Measurements from ENCODE around the gene CTLA4.

GRCh38 chr2:203918839-203919238 is 51.3 kb downstream of the CTLA4 start:
- no peak for TF ChIP-seq RAD21 (IDR thresholded peaks at IDR 0.05; ENCODE audit: low read length)
- no peak for TF ChIP-seq CTCF (conservative IDR thresholded peaks at IDR 0.05; ENCODE audit: low read depth, low read length)
- TF ChIP-seq POLR2A (IDR thresholded peaks at IDR 0.05; ENCODE audit: low read depth, low read length), result no peak
- no peak for TF ChIP-seq MAZ (IDR thresholded peaks at IDR 0.05; ENCODE audit: borderline replicate concordance, low read depth, low read length)
- no peak for TF ChIP-seq MXI1 (IDR thresholded peaks at IDR 0.05; ENCODE audit: borderline replicate concordance, low read depth, low read length)
- no peak for TF ChIP-seq NFE2L2 (IDR thresholded peaks at IDR 0.05; ENCODE audit: low read depth, low read length)
- TF ChIP-seq FOS (IDR thresholded peaks at IDR 0.05; ENCODE audit: low read depth, low read length), result no peak
- no peak for TF ChIP-seq RCOR1 (IDR thresholded peaks at IDR 0.05; ENCODE audit: insufficient replicate concordance, low read length)
